ENCODE results near the gene UQCR11.

UQCR11 gene

GRCh38 chr19:1563251-1563650, 42.0 kb downstream of the UQCR11 start:
- no peak for DNase-seq

GRCh38 chr19:1561236-1561842, 43.9 kb downstream of the UQCR11 start:
- no peak for DNase-seq

DNA sequence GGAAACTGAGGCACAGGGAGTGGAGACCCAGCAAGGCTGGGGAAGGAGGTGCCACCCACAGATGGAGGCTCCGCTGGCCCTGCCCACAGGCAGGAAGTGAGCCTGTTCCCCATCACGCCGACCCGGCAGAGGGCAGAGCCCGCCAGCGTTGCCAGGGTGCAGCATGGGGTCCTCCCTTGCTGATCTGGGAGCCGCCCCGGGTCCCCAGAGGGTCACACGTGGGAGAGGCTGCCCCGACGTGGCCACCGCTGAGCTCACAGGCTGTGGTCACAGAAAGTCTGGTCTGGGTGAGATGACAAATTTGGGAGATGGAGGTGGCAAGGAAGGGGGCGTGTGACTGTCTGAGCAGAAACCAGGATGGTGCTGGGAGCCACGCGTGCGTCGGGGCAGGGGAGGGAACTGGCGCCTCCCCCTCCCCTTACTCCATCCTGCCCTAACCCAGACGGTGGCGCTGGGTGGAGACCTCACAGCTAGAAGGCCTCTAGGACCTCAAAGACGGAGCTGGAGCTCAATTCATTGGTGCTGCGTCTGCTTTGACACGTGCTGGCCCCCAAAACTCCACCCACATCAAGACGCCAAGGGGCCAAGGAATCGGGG, 44.9 kb downstream of the UQCR11 start:
- no peak for DNase-seq

DNA sequence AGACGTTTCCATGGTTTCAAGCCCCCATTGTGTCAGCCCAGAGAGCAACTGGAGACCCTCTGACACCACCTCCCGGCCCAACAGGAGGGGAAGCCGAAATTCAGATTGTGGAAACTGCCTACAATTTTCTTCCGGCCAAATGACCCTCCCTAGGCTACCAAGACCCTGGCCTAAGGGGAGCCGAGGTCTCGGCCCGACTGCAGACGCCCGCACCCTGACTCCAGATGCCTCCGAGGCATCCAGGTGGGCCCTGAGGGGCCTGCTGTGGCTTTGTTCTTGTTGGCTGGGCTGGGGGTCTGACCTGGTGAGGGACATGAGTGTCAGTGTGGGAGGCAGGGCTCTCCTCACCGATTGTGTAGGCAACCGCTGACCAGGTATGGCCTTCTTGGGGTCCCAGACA, 46.7 kb downstream of the UQCR11 start:
- DNase-seq = no peak

GRCh38 chr19:1556390-1557070, 48.7 kb downstream of the UQCR11 start:
- DNase-seq = no peak

DNA sequence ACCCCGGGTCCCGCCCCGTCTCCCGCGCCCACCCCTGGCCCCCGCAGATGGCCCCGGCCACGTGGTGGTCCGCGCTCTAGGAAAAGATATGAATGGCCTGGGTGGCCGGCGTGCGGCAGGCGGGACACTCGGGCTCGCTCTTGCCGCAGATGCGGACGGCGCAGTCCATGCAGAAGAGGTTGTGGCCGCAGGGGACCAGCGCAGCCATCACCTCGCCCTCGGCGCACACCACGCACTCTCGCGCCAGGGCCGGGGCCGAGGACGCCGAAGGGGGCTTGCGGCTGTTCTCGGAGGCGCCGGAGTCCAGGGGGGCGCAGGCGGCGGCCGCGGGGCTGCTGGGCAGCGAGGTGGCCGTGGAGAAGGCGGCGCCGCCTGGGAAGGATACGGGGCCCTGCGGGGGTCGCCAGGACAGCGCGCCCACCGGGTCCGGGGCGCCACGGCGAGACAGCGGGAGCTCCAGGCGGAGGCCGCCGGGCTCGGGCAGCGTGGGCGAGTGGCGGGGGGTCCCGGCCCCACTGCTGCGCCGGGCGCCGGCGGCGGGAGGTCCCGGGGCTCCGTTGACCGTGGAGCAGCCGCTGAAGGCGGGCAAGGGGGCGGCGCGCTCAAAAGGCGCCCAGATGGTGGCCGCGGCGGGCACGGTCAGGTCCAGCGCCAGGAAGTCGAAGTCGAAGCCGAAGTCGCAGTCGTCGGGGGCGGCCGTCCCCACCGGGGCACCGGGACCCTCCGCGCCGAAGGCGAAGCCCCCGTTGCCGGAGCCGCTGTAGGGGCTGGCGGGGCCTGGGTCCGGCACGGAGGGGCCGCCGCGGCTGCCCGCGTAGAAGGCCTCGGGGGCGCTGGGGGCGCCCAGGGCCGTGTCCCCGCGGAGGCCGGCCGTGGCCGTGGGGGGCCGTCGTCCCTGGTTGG, 49.5 kb downstream of the UQCR11 start:
- DNase-seq = no peak

- no peak for DNase-seq
Observed at GRCh38 chr19:1554968-1555367, 50.3 kb downstream of the UQCR11 start.

DNA sequence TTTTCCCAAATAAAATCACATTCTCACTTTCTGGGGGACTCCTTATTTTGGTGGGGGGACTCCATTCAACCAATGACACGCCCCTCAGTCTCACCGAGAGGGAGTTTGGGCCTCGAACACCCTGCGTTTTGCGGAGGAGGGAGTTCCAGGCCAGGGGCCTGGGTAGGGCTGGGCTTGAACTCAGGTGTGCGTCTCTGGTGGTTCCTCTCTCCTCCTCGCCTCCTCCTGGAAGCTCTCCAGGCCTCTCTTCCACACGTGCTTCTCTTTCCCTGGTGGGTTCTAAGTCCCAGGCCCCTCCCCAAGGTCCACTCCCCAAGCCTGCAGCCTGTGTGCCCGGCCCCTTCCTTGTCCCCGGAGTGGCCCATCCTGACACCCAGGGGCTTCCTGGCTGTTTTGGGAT, 51.8 kb downstream of the UQCR11 start:
- no peak for DNase-seq

GRCh38 chr19:1551068-1552040, 53.9 kb downstream of the UQCR11 start:
- DNase-seq = no peak

GRCh38 chr19:1549332-1549945, 55.8 kb downstream of the UQCR11 start:
- DNase-seq = no peak
